Lung (tissue), 12 donors: ENCODE measurements around the gene CHST9. TPM values are rescaled to one million over a fixed set of nuclear protein-coding genes. Genes with fewer than 3 reads are reported as not detected.

Experiments used
- ATAC-seq: fragments of 200-7000 bp; cut with Tn5 transposase; one replicate; pipeline ENCODE4 v1.9.1; 2020; ENCODE audit warnings: moderate number of reproducible peaks; ENCODE audit not compliant: insufficient read depth, low FRiP score
- DNase-seq, 3 donors: peaks; one replicate each; pipeline ENCODE4 v3.0.0-alpha.2; 2013 to 2017
- H3K27ac ChIP-seq, 2 donors: one replicate each; pipeline ENCODE4 v1.5.1; 2013; ENCODE audit warnings: mild to moderate bottlenecking in 2 of 2, moderate library complexity in 2 of 2, control low read depth in 1 of 2, inconsistent platforms in 1 of 2, low read depth in 1 of 2, low read length in 1 of 2
- H3K27me3 ChIP-seq, 3 donors: one replicate each; pipeline ENCODE4 v1.5.1; 2013; ENCODE audit warnings: low read length in 2 of 3; ENCODE audit not compliant: control insufficient read depth in 3 of 3, insufficient read depth in 3 of 3
- H3K36me3 ChIP-seq, 4 donors: one replicate each; pipeline ENCODE4 v1.5.1; 2013; ENCODE audit warnings: low read length in 4 of 4, mild to moderate bottlenecking in 1 of 4, moderate library complexity in 1 of 4; ENCODE audit not compliant: control insufficient read depth in 4 of 4, insufficient read depth in 4 of 4
- H3K4me1 ChIP-seq, 5 donors: one replicate each; pipeline ENCODE4 v1.5.1; 2013; ENCODE audit warnings: low read length in 5 of 5, mild to moderate bottlenecking in 2 of 5, moderate library complexity in 1 of 5; ENCODE audit not compliant: control insufficient read depth in 5 of 5, insufficient read depth in 5 of 5
- H3K4me3 ChIP-seq: one replicate; pipeline ENCODE4 v1.5.1; 2013; ENCODE audit warnings: mild to moderate bottlenecking, control low read depth, moderate library complexity
- H3K9ac ChIP-seq, 2 donors: one replicate each; pipeline ENCODE4 v1.5.1; 2013; ENCODE audit warnings: low read length in 2 of 2, control low read depth in 1 of 2; ENCODE audit not compliant: insufficient read depth in 1 of 2
- H3K9me3 ChIP-seq, 4 donors: one replicate each; pipeline ENCODE4 v1.5.1; 2013; ENCODE audit warnings: low read length in 3 of 4, mild to moderate bottlenecking in 1 of 4, moderate library complexity in 1 of 4; ENCODE audit not compliant: control insufficient read depth in 4 of 4, insufficient read depth in 3 of 4
- CTCF ChIP-seq: IDR thresholded peaks from 2 replicates; pipeline ENCODE4 v1.5.1; 2012; ENCODE audit warnings: mild to moderate bottlenecking; ENCODE audit errors: control extremely low read depth, extremely low read depth
- WGBS, 2 donors: extraction: QIAGEN DNeasy Blood & Tissue Kit; methylation state at CpG; one replicate each; pipeline ENCODE4 v1.1.7; 2013; 5-methylcytosine and 5-hydroxymethylcytosine counted together
- polyA plus RNA-seq, 2 donors: library from polyadenylated mRNA; stranded (reverse); fragments of 200-250 nt; gene quantifications; one replicate each; pipeline ENCODE4 v1.2.1, GENCODE V29; 2013
- total RNA-seq, 2 donors: library from RNA; depleted of rRNA in 1 of 2; stranded (reverse); fragments of >200 nt in 1 of 2; gene quantifications; one replicate each; pipeline ENCODE4 v1.2.1, GENCODE V29; 2014 to 2021
- donor health status: control.
- donor health status: control.
- donor health status: Bipolar disorder and iron deficiency.
- donor health status: healthy.
- donor health status: DM: yes; HTN: yes; CAD: no.

Gene CHST9
- total and polyA plus RNA-seq, 4 donors, result 2.9 to 19.6 (median 9.8) TPM

- peaks cover 0 to 3% (median 0%) of the 10 kb centered on the region in 5 donors for H3K4me1 ChIP-seq
- no peak overlapping the region for H3K9ac ChIP-seq
- DNase-seq, result no peak
- H3K9me3 ChIP-seq, result peaks cover 0 to 2% (median 0%) of the 10 kb centered on the region in 4 donors
- H3K4me3 ChIP-seq, result no peak overlapping the region
- no peak overlapping the region for H3K27ac ChIP-seq
- no peak for TF ChIP-seq CTCF
- ATAC-seq, result no peak
- no peaks in the 10 kb centered on the region for H3K27me3 ChIP-seq
- H3K36me3 ChIP-seq, result no peaks in the 10 kb centered on the region
- WGBS, 2 donors, result 85 to 91% methylated on average over 3 of the region's 3 CpGs
Measured at GRCh38 chr18:26943906-26944305, 241.2 kb downstream of the CHST9 start.

- no peak for ATAC-seq
- Histone ChIP-seq H3K27ac (no peak overlapping the region), H3K9ac (no peak overlapping the region), H3K4me3 (no peak overlapping the region), H3K9me3 (peaks cover 0 to 2% (median 0%) of the 10 kb centered on the region in 4 donors), H3K36me3 (no peaks in the 10 kb centered on the region), H3K27me3 (no peaks in the 10 kb centered on the region), H3K4me1 (peaks cover 0 to 2% (median 0%) of the 10 kb centered on the region in 5 donors)
- peak in 1 of 3 donors; percentile 17 for DNase-seq
- 40 to 65% methylated on average over 6 of the region's 6 CpGs for WGBS, 2 donors
- TF ChIP-seq CTCF, result no peak
Measured at GRCh38 chr18:26941584-26941983, 243.5 kb downstream of the CHST9 start.

- no peaks in the 10 kb centered on the region for H3K27me3 ChIP-seq
- peak; percentile 44 for ATAC-seq
- H3K9ac ChIP-seq, result no peak overlapping the region
- no peaks in the 10 kb centered on the region for H3K36me3 ChIP-seq
- 64 to 79% methylated on average over 5 of the region's 5 CpGs for WGBS, 2 donors
- no peaks in the 10 kb centered on the region for H3K9me3 ChIP-seq
- H3K27ac ChIP-seq, result peak overlapping the region in 1 of 2 donors; percentile 76
- peak in 2 of 3 donors; percentile 19 to 53 for DNase-seq
- H3K4me1 ChIP-seq, result peaks cover 0 to 2% (median 0%) of the 10 kb centered on the region in 5 donors
- no peak for TF ChIP-seq CTCF
- no peak overlapping the region for H3K4me3 ChIP-seq
Measured at GRCh38 chr18:26940744-26941398, 244.2 kb downstream of the CHST9 start.

GRCh38 chr18:26931659-26932058 lies 253.4 kb downstream of the CHST9 start:
- WGBS, 2 donors, result 91 to 96% methylated on average over 2 of the region's 2 CpGs
- no peaks in the 10 kb centered on the region for H3K9me3 ChIP-seq
- DNase-seq (no peak), ATAC-seq (no peak)
- no peaks in the 10 kb centered on the region for H3K36me3 ChIP-seq
- H3K9ac ChIP-seq, result no peak overlapping the region
- H3K27me3 ChIP-seq, result no peaks in the 10 kb centered on the region
- peaks cover 0 to 11% (median 6%) of the 10 kb centered on the region in 5 donors for H3K4me1 ChIP-seq
- no peak overlapping the region for H3K4me3 ChIP-seq
- no peak for TF ChIP-seq CTCF
- no peak overlapping the region for H3K27ac ChIP-seq
